ENCODE data around the gene KIAA1755.

Gene KIAA1755

GRCh38 chr20:38267901-38268514, 7.5 kb upstream of the KIAA1755 start:
- TF ChIP-seq, protein P1, sequence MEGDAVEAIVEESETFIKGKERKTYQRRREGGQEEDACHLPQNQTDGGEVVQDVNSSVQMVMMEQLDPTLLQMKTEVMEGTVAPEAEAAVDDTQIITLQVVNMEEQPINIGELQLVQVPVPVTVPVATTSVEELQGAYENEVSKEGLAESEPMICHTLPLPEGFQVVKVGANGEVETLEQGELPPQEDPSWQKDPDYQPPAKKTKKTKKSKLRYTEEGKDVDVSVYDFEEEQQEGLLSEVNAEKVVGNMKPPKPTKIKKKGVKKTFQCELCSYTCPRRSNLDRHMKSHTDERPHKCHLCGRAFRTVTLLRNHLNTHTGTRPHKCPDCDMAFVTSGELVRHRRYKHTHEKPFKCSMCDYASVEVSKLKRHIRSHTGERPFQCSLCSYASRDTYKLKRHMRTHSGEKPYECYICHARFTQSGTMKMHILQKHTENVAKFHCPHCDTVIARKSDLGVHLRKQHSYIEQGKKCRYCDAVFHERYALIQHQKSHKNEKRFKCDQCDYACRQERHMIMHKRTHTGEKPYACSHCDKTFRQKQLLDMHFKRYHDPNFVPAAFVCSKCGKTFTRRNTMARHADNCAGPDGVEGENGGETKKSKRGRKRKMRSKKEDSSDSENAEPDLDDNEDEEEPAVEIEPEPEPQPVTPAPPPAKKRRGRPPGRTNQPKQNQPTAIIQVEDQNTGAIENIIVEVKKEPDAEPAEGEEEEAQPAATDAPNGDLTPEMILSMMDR (IDR thresholded peaks at IDR 0.05), result no peak

DNA sequence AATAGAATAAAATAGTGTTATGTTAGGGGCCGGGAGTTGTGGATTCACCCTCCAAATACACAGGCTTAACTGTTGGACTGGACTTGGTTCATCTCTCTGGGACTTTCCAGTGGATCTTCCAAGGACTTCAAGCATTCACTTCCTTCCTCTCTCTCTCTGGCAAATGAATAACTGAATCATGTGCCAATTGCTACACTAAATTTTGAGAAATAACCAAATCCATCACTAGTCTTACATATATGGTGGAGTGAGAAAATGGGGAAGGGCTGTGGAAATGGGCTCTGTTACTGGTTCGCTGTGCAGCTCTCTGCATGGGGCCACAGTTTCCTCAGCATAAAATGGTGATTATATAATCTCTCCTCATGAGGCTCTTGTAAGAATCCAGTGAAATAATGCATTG, 6.8 kb upstream of the KIAA1755 start:
- TF ChIP-seq, protein P1 (IDR thresholded peaks at IDR 0.05), result no peak

DNA sequence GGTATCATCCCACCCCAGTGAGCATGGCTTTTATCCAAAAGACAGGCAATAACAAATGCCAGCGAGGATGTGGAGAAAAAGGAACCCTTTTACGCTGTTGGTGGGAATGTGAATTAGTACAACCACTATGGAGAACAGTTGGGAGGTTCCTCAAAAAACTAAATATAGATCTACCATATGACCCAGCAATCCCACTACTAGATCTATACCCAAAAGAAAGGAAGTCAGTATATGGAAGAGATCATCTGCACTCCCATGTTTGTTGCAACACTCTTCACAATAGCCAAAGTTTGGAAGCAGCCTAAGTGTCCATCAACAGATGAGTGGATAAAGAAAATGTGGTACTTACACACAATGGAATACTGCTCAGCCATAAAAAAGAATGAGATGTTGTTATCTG, 5.9 kb upstream of the KIAA1755 start:
- TF ChIP-seq, protein P1 (IDR thresholded peaks at IDR 0.05), result no peak

- TF ChIP-seq, protein P1 (IDR thresholded peaks at IDR 0.05), result no peak
These were observed 2.4 kb upstream of the KIAA1755 start for GRCh38 chr20:38262931-38263330.

- TF ChIP-seq, protein P1 (IDR thresholded peaks at IDR 0.05), result no peak
These were observed 487 bp upstream of the KIAA1755 start for GRCh38 chr20:38261054-38261390.

DNA sequence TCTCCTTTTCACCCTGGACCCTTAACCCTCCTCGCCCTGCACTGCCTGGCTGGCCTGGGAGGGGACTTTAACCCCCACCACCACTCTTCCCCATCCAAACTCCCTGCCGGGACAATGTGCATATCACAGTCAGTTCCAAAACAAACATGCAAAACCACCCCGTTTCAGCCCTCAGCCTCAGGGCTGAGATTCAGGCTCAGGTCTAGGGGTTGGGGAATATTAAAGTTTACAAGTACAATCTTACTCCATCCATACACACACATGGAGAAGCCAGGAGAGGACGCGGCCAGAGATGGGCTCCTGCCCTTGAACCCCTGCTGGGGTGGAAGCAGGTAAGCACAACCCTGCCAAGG, 534 bp downstream of the KIAA1755 start:
- TF ChIP-seq, protein P1 (IDR thresholded peaks at IDR 0.05), result no peak

DNA sequence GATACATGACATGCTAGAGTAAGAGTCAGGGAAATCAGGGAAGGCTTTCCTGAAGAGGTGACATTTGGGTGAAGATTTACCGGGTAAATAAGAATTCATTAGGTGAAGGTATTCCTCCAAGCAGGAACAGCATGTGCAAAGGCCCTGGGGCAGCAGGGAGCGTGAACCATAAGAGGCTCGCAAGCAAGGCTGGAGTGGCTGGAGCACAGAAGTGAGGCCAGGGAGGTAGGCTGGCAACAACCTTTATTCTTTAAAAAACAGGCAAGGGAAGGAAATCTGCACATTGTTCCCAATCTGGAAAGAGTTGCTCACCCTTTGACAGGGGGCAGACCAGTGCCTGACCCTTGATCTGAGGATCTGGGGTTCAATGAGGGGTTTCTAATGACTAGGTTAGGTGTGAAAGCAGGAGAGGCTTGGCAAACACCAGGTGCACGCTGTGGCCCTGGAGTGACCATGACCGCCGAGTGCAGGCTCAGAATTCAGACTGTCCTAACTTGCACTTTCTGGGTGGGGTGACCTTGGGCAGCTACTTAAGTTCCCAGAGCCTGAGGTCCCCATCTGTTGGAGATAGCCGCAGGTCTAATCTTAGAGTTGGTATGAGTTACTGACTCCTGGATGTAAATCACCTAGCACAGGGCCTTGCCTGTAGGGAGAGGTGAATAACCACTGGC, 1.9 kb downstream of the KIAA1755 start:
- TF ChIP-seq, protein P1 (IDR thresholded peaks at IDR 0.05), result no peak

DNA sequence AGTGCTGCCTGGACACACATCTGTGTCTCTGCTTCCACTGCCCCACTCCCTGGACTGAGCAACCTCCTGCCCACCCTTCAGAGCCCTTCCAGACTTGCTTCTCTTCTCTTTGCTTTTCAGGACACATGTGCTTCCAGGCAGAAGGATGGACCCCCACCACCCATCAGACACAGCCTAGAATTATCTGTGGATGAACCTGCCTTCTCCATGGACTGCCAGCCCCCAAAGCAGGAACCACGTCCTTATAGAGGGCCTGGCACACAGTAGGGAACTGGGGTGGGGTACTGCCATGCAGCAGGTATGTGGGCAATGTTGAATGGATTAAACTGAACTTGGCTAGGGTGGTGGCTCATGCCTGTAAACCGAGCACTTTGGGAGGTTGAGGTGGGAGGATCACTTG, 3.6 kb downstream of the KIAA1755 start:
- TF ChIP-seq, protein P1 (IDR thresholded peaks at IDR 0.05), result no peak
